ENCODE measurements around the gene AANAT.

Gene AANAT

DNA sequence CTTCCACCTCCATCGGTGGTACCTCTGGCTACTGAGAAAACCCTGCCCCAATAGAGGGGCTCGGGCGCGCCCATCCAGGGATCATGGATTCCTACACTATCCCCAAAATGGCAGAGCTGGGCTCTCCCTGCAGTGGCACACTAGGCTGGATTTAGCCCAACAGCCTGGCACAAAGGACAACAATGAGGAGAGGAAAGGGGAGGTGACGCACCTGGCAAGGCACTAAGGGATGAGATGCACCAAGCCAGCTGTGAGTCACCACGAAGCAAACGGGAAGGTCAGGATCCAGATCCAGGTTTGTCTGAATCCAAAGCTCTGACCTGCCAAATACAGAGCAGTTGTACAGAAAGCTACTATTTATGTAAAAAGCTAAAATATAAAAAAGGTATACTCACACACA is 32.5 kb upstream of the AANAT start:
- TF ChIP-seq, protein P1, sequence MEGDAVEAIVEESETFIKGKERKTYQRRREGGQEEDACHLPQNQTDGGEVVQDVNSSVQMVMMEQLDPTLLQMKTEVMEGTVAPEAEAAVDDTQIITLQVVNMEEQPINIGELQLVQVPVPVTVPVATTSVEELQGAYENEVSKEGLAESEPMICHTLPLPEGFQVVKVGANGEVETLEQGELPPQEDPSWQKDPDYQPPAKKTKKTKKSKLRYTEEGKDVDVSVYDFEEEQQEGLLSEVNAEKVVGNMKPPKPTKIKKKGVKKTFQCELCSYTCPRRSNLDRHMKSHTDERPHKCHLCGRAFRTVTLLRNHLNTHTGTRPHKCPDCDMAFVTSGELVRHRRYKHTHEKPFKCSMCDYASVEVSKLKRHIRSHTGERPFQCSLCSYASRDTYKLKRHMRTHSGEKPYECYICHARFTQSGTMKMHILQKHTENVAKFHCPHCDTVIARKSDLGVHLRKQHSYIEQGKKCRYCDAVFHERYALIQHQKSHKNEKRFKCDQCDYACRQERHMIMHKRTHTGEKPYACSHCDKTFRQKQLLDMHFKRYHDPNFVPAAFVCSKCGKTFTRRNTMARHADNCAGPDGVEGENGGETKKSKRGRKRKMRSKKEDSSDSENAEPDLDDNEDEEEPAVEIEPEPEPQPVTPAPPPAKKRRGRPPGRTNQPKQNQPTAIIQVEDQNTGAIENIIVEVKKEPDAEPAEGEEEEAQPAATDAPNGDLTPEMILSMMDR (IDR thresholded peaks at IDR 0.05; ENCODE audit: insufficient read depth, low read depth, low read length, missing control alignments) = no peak
- H3K4me3 ChIP-seq (ENCODE audit: low read length) = no peak overlapping the region
- DNase-seq (ENCODE audit: low read depth) = peak; percentile 60

DNA sequence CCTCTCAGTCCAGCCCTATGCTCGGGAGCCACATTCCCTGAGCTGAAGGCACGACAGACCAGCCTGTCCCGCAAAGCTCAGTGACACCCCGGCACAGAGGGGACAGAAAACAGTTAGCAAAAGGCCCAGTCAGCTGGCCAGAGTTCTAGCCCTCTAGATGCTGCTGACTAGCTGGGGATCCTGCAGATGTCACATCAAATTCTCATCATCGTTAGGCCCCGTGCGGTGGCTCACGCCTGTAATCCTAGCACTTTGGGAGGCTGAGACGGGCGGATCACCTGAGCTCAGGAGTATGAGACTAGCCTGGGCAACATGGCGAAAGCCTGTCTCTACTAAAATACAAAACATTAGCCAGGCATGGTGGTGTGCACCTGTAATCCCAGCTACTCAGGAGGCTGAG is 31.7 kb upstream of the AANAT start:
- no peak for DNase-seq (ENCODE audit: low read depth)
- no peak overlapping the region for H3K4me3 ChIP-seq (ENCODE audit: low read length)
- TF ChIP-seq, protein P1 (IDR thresholded peaks at IDR 0.05; ENCODE audit: insufficient read depth, low read depth, low read length, missing control alignments) = no peak

DNA sequence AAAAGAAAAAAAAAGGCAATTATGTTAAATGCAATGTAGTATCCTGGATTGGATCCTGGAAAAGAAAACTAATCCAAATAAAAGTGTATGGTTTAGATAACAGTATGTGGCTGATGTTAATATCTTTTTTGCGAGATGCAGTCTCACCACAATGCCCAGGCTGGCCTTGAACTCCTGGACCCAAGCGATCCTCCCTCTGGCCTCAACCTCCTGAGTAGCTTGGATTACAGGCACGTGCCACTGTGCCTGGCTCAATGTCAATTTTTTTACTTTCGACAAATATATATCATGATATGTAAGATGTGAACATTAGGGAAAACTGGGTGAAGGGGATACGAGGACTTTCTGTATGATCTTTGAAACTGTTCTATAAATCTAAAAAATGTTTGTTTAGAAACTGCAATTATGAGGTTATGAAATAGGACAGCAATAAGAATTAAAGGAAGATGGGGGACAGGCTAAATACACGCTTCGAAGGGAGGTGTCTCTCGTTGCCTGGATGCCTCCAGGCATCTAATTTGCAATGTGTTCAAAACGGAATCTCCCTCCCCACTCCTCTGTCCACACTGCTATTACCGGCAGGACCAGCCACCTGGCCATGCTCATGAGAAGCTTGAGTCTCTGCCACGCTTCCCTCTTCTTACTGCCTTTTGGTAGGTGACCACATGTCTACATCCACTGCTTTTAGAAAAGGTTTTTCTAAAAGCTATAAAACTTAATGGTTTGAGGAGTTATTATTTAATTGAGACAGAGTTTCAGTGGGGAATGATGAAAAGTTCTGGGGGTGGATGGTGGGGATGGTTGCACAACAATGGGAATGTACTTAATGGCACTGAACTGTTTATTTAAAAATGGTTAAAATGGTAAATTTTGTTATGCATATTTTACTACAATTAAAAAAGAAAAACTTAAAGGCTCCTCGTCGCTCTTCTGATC is 29.7 kb upstream of the AANAT start:
- TF ChIP-seq, protein P1 (IDR thresholded peaks at IDR 0.05; ENCODE audit: insufficient read depth, low read depth, low read length, missing control alignments) = no peak
- no peak overlapping the region for H3K4me3 ChIP-seq (ENCODE audit: low read length)
- peak; percentile 24 for DNase-seq (ENCODE audit: low read depth)

DNA sequence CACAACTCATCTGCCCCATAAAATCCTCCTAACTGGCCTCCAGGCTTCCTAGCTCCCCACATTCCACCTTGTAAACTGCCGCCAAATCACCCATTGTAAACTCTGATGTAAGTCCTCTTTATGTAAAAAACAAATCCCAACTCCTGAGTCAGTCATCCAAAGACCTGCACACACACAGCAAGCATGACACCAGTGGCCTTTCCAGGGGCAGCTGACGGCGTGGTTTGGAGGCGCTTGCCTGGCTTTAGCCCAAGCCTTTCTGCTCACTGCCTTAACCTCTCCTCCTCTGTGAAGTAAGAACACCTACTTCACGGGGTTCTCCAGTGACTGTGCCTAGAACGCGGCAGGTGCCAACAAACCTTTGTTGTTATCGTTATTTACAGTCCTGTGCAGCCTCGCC is 28.5 kb upstream of the AANAT start:
- DNase-seq (ENCODE audit: low read depth) = no peak
- TF ChIP-seq, protein P1 (IDR thresholded peaks at IDR 0.05; ENCODE audit: insufficient read depth, low read depth, low read length, missing control alignments) = no peak
- H3K4me3 ChIP-seq (ENCODE audit: low read length) = no peak overlapping the region

DNA sequence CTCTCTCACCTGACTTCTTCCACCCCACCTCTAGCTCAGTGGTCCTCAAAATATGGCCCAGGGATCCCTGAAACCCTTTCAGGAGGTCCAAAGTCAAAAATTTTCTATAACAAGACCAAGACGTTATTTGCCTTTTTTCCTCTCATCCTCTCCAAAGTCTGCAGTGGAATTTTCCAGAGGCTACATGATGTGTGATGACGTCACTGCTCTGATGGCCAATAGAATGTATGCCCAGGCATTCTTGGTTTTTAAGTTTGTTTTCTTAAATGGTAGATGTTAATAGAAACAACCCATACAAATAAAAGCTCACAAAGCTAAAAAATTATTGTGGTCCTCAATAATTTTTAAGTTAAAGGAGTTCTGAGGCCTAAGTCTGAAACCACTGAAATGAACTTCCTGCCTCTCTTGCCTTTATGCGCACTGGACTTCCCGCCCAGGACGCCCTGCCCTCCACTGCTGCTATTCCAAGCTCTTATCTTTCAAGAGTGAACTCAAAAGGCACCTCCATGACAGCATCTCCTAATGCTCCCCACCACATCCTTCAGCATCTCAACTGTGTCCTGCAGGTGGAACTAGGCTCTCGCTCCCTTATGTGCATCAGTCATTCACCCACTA is 28.0 kb upstream of the AANAT start:
- DNase-seq (ENCODE audit: low read depth) = no peak
- TF ChIP-seq, protein P1 (IDR thresholded peaks at IDR 0.05; ENCODE audit: insufficient read depth, low read depth, low read length, missing control alignments) = no peak
- H3K4me3 ChIP-seq (ENCODE audit: low read length) = no peak overlapping the region

DNA sequence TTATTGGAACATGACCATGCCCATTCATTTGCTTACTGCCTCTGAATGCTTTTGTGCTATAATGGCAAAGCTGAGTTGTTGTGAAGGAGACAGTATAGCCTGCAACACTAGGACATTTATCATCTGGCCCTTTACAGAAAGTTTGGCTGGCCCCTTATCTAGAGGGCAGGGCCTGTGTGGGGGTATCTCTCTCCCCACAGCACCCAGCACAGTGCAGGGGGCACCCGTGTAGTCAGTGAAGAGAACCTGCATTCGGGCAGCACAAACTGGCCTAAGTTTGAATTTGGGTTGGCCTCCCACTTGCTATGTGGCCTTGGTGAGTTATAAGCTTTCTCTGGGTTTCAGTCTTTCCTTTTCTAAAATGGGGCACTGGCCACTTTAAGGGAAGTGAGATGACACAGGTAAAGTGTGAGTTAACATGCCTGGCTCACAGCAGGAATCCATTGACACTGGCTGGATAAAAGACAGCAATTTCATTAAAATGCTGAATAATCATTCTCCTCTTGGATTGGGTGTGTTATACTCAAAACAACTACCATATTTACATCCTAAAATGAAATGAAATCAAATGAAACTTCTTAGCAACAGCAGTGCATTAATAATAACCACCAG is 26.5 kb upstream of the AANAT start:
- no peak overlapping the region for H3K4me3 ChIP-seq (ENCODE audit: low read length)
- no peak for DNase-seq (ENCODE audit: low read depth)
- TF ChIP-seq, protein P1 (IDR thresholded peaks at IDR 0.05; ENCODE audit: insufficient read depth, low read depth, low read length, missing control alignments) = no peak

Data from epithelial cell of esophagus (primary cell).